BLaER1 (cell line): Measurements from ENCODE around the gene LIPG.

Experiments used
- H3K27ac ChIP-seq: shearing (Covaris generic); formaldehyde crosslinking; 2 replicates; pipeline ENCODE4 v1.8.1; 2022
- H3K27me3 ChIP-seq: shearing (Covaris generic); formaldehyde crosslinking; 2 replicates; pipeline ENCODE4 v1.8.1; 2022
- H3K36me3 ChIP-seq: shearing (Covaris generic); formaldehyde crosslinking; 2 replicates; pipeline ENCODE4 v1.8.1; 2022
- H3K4me1 ChIP-seq: shearing (Covaris generic); formaldehyde crosslinking; 2 replicates; pipeline ENCODE4 v1.8.1; 2022
- H3K4me2 ChIP-seq: shearing (Covaris generic); formaldehyde crosslinking; 2 replicates; pipeline ENCODE4 v1.8.1; 2022
- H3K4me3 ChIP-seq: shearing (Covaris generic); formaldehyde crosslinking; 2 replicates; pipeline ENCODE4 v1.8.1; 2022
- H3K9ac ChIP-seq: shearing (Covaris generic); formaldehyde crosslinking; 2 replicates; pipeline ENCODE4 v1.8.1; 2022
- H3K9me3 ChIP-seq: shearing (Covaris generic); formaldehyde crosslinking; 2 replicates; pipeline ENCODE4 v1.8.1; 2022
- H4K20me1 ChIP-seq: shearing (Covaris generic); formaldehyde crosslinking; 2 replicates; pipeline ENCODE4 v1.8.1; 2022
- Cebpa-rat ChIP-seq: shearing (Covaris generic); IDR thresholded peaks from 2 replicates; pipeline ENCODE4 v1.8.1; 2022

Gene LIPG

DNA sequence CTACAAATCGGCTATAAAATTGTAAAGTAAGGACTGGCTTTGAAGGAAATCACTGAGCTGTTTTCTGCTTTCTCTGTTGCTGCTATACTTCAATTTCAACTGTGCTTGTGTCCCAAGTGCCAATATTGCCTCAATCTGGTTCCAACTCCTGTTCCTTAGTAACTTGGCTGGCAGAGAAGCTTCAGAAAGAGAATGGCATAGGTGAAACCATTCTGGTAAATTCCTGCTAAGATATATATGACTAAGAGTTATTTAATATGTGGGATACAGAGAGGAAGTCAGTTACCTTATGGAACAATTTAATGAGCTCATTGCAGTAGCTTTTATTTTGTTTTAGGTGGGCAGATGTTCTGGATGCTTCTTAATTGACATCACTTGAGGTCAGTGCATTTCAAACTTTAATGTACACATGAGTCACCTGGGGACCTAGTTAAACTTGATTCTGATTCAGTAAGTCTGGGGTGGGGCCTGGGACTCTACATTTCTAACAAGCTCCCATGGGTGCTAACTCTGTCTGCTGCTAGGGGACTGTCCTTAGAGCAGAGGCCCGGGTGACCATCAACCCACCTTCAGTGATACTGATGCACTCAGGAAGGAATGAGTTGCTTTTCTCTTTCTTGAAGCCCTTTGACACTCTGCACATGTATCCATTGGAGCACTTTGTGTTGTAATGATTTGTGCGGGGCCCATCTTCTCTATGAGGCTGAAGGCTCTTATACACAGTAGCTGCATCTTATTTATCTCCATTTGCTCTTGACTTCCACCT is 47.6 kb downstream of the LIPG start:
- Histone ChIP-seq H3K4me3 (no peak overlapping the region), H3K4me1 (no peaks in the 10 kb centered on the region), H3K36me3 (no peaks in the 10 kb centered on the region), H3K27ac (no peak overlapping the region), H3K4me2 (no peak overlapping the region), H3K9ac (no peak overlapping the region), H3K27me3 (no peaks in the 10 kb centered on the region), H4K20me1 (no peaks in the 10 kb centered on the region), H3K9me3 (peaks cover 11% of the 10 kb centered on the region)
- TF ChIP-seq Cebpa-rat = no peak

DNA sequence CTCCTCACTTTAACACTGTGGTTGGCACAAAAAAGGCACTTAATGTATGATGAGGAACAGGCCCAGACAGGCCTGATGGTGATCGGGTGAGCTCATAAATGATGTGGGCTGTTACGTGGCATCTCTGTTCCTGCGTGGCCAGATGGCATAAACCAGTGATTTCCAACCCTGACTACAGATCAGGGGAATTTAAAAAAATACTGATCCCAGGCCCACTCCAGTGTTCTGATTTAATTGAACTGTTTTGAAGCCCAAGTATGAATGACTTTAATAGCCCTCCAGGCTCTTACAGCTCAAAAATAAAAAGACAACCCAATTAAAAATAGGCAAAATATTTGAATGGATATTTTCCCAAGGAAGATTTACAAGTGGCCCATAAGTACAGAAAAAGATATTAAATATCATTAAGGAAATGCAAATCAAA is 48.2 kb downstream of the LIPG start:
- no peak for TF ChIP-seq Cebpa-rat
- Histone ChIP-seq H3K4me3 (no peak overlapping the region), H3K27me3 (no peaks in the 10 kb centered on the region), H4K20me1 (no peaks in the 10 kb centered on the region), H3K4me2 (no peak overlapping the region), H3K36me3 (no peaks in the 10 kb centered on the region), H3K27ac (no peak overlapping the region), H3K4me1 (0 out of 2 replicates have a peak, but pooled peaks cover under 1% of the 10 kb centered on the region), H3K9me3 (peaks cover 8% of the 10 kb centered on the region), H3K9ac (no peak overlapping the region)

DNA sequence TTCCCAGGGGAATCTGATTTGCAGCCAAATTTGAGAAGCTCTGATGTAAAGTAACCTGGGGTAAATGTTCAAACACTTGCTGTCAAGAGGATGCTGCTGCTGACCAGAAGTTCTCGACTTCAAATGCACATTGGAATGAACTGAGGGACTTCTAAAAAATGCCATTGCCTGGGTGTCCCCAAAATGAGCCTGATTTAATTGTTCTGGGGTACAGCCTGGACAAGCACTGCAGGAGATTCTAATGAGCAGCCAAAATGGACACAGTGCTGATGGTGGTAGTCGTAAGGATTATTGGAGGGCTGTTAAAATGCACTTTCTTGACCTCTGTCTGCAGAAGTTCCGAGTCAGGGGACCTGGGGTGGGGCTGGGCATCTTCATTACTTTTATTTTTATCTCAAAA is 49.5 kb downstream of the LIPG start:
- Histone ChIP-seq H3K4me3 (no peak overlapping the region), H3K36me3 (no peaks in the 10 kb centered on the region), H3K9ac (no peak overlapping the region), H4K20me1 (no peaks in the 10 kb centered on the region), H3K4me1 (0 out of 2 replicates have a peak, but pooled peaks cover 6% of the 10 kb centered on the region), H3K4me2 (no peak overlapping the region), H3K27me3 (no peaks in the 10 kb centered on the region), H3K27ac (no peak overlapping the region), H3K9me3 (no peaks in the 10 kb centered on the region)
- no peak for TF ChIP-seq Cebpa-rat

DNA sequence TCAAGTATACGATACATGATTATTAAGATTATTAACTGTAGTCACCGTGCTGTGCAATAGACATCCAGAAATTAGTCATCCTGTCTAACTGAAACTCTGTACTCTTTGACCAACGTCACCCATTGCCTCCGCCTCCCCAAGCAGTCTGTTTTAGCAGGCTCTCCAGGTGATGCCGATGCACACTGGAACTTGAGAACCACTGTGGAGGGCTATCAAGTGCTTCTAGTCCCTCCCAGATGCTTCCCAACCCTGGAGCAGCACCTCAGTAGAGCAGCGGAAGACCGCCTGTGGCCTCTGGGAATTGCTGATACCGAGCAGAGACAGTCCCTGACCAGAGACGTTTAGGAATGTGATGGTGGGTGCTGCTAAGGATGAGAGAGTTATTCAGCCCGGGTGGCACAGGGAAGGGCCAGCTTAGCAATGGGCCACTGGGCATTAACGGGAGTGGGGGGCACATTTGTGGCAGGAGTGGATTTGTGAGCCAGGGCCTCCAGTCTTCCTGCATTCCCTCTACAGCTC is 50.7 kb downstream of the LIPG start:
- Histone ChIP-seq H3K27ac (no peak overlapping the region), H3K36me3 (no peaks in the 10 kb centered on the region), H3K9me3 (no peaks in the 10 kb centered on the region), H3K4me3 (no peak overlapping the region), H3K27me3 (no peaks in the 10 kb centered on the region), H3K4me1 (0 out of 2 replicates have a peak, but pooled peaks cover 6% of the 10 kb centered on the region), H4K20me1 (no peaks in the 10 kb centered on the region), H3K4me2 (no peak overlapping the region), H3K9ac (no peak overlapping the region)
- TF ChIP-seq Cebpa-rat = no peak

DNA sequence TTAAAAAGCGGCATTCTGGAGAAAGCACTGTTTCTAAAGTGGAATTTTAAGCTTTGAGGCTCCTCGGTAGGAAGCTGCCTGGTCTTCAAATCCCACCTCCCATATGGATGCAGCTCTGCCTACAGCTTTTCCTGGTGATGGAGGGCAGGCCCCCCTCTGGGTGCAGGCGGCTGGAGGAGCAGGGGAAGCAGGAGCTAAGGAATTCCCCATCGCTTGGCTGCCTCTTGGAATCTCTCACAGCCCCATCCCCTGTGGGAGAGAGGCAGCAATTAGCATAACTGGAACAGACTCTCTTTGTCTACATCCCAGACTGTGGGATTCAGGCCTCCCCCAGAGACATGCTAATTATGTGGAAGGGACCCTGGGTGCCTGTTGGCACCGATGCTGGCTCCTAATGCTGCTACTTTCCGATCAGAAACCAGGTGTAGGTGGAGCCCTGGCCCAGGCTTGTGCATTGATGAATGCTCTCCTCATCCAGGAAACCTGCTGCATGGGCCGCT is 51.3 kb downstream of the LIPG start:
- H3K9me3 ChIP-seq = no peaks in the 10 kb centered on the region
- H3K27me3 ChIP-seq = no peaks in the 10 kb centered on the region
- no peak for TF ChIP-seq Cebpa-rat
- no peak overlapping the region for H3K4me3 ChIP-seq
- H4K20me1 ChIP-seq = no peaks in the 10 kb centered on the region
- 0 out of 2 replicates have a peak, but pooled peaks cover 6% of the 10 kb centered on the region for H3K4me1 ChIP-seq
- H3K9ac ChIP-seq = no peak overlapping the region
- no peak overlapping the region for H3K4me2 ChIP-seq
- no peaks in the 10 kb centered on the region for H3K36me3 ChIP-seq
- no peak overlapping the region for H3K27ac ChIP-seq

DNA sequence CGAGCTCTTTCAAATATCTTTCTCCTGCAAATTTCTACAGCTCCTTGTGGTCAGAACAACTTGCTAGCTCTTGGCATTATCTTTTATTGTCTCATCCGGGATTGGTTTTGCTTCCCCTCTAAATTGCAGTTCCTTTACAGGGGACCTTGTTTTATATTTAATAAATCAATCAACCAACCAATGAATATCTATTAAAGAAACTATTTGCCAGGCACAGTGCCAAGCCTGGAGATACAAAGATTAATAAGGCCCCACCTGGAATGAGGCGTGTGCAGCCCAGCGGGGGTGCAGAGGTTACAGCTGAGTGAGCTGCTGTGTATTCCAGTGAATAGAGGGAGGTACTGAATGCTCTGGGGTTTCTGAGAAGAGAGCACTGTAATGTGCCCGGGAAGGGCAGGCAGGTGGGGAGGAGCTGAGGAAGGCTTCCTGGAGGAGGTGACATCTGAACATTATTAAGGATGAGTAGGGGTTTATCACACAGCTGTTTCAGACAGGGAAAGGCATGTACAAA is 51.8 kb downstream of the LIPG start:
- Histone ChIP-seq H3K27ac (no peak overlapping the region), H3K9ac (no peak overlapping the region), H3K4me2 (no peak overlapping the region)

DNA sequence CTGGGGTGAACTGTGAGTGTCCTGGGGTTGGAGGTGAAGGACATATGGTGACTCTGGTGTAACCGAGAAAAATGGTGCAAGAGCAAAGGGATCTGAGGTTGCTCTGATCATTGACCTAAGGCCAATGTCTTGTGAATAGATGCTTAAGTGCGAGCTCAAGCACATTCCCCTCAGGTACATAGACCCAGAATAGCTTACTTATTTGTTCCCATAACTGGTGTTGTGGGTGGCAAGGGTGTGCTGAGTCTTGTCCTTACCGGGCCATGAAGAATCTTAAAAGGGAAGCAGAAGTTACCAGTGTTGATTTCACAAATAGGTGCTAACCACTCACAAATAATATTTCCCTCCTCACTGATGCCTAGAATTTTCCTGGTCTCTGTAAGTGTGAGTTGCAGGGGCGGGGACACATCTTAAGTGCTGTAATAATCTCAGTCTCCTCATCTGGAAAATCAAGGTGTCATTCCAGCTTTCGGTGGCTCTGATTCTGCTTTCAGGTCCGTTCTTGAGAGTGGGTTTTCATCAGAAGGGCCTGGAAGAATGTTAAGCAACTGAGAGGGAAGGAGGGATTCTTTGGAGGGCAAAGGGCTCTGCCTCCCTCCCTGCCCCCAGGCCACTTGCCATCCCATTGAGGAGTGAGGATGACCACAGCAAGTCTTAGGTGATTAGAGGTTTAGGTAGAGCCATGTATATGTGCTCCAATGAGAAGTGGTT is 54.9 kb downstream of the LIPG start:
- Histone ChIP-seq H3K9me3 (no peaks in the 10 kb centered on the region), H3K4me1 (peaks cover 28% of the 10 kb centered on the region), H3K4me2 (no peak overlapping the region), H3K27ac (no peak overlapping the region), H4K20me1 (no peaks in the 10 kb centered on the region), H3K36me3 (no peaks in the 10 kb centered on the region), H3K27me3 (no peaks in the 10 kb centered on the region), H3K9ac (no peak overlapping the region), H3K4me3 (no peak overlapping the region)
- TF ChIP-seq Cebpa-rat = no peak

More for the DNA sequence above, 51.8 kb downstream of the LIPG start:
- no peaks in the 10 kb centered on the region for H4K20me1 ChIP-seq
- TF ChIP-seq Cebpa-rat = no peak
- H3K9me3 ChIP-seq = no peaks in the 10 kb centered on the region
- no peaks in the 10 kb centered on the region for H3K36me3 ChIP-seq
- 0 out of 2 replicates have a peak, but pooled peaks cover 6% of the 10 kb centered on the region for H3K4me1 ChIP-seq
- H3K4me3 ChIP-seq = no peak overlapping the region
- no peaks in the 10 kb centered on the region for H3K27me3 ChIP-seq

DNA sequence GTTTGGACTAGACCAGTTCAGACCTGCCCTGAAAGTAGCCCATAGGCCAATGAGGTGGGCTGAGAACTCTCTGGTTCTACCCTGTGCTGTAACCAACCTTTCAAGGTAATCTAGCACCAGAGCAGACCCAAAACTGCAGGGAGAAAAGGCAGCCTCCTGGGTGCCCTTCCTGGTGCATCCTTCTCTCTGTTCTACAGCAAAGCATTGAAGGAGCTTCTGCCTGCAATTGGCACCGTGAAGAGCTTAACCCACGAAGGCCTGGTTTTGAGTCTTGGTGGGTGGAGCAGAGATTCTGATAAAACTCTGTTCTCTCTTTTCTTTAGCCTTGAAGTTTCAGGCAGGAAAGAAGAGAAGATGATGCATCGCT is 55.5 kb downstream of the LIPG start:
- H3K27me3 ChIP-seq = no peaks in the 10 kb centered on the region

DNA sequence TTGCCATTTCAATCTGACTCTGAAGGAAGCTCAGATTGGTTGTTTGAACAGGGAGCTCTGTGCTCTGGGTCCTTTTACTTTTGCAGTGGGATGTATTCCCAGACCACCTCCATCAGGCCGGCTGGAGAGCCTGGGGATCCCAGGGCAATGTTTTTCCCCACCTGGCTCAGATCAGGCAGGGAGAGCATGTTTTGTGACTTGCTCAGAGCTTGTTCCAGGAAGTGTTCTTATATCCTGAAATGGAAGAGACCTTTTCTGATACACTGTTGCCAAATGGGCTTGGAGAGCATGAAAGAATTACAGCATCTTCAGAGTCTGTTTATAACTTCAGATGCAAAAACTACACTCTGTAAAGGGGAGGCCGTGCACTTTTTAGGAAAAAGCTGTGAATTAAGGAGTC is 56.0 kb downstream of the LIPG start:
- Histone ChIP-seq H3K36me3 (no peaks in the 10 kb centered on the region), H3K4me3 (no peak overlapping the region), H3K4me2 (no peak overlapping the region), H3K4me1 (peaks cover 39% of the 10 kb centered on the region), H3K9me3 (no peaks in the 10 kb centered on the region), H3K9ac (no peak overlapping the region), H4K20me1 (no peaks in the 10 kb centered on the region), H3K27me3 (no peaks in the 10 kb centered on the region), H3K27ac (no peak overlapping the region)
- TF ChIP-seq Cebpa-rat = no peak

More for the DNA sequence above, 55.5 kb downstream of the LIPG start:
- Histone ChIP-seq H3K9me3 (no peaks in the 10 kb centered on the region), H3K36me3 (no peaks in the 10 kb centered on the region), H3K4me1 (peaks cover 34% of the 10 kb centered on the region), H4K20me1 (no peaks in the 10 kb centered on the region), H3K27ac (no peak overlapping the region), H3K4me2 (no peak overlapping the region), H3K9ac (no peak overlapping the region), H3K4me3 (no peak overlapping the region)
- no peak for TF ChIP-seq Cebpa-rat
